DMS53 treated with DMSO at 0.1 percent for 48 hours (cell line): ENCODE measurements around the gene ARRDC3.
"Not testable (repeated sequence)": the region's sequence is repeated elsewhere in the genome, so short reads cannot be mapped to it uniquely, and the experiment has no call there.

Source experiments
- DNase-seq: peaks from one replicate; lab custom pipeline; 2025; ENCODE audit not compliant: unreplicated experiment; lab: John Stamatoyannopoulos, UW

Gene ARRDC3

GRCh38 chr5:91383027-91383955 is at the start of gene ARRDC3:
ARRDC3 (minus strand) TSS chr5:91383317; CDS start chr5:91383092, 225 bp downstream.
- DNase-seq, result peak; percentile 93

GRCh38 chr5:91430949-91431348 is 47.8 kb upstream of the ARRDC3 start:
- DNase-seq, result no peak

- no peak for DNase-seq
Observed at GRCh38 chr5:91424638-91425436, 41.7 kb upstream of the ARRDC3 start.

- no peak for DNase-seq
Observed at GRCh38 chr5:91423871-91424270, 40.8 kb upstream of the ARRDC3 start.

GRCh38 chr5:91420879-91421278 is 37.8 kb upstream of the ARRDC3 start:
- DNase-seq, result no peak

GRCh38 chr5:91419571-91420537 is 36.7 kb upstream of the ARRDC3 start:
- peak; percentile 56 for DNase-seq

GRCh38 chr5:91419136-91419535 is 36.0 kb upstream of the ARRDC3 start:
- no peak for DNase-seq

- DNase-seq, result no peak
Observed at GRCh38 chr5:91418158-91418557, 35.0 kb upstream of the ARRDC3 start.

- no peak for DNase-seq
Observed at GRCh38 chr5:91417219-91417618, 34.1 kb upstream of the ARRDC3 start.

GRCh38 chr5:91416491-91416890 is 33.4 kb upstream of the ARRDC3 start:
- no peak for DNase-seq

- no peak for DNase-seq
Observed at GRCh38 chr5:91409304-91409703, 26.2 kb upstream of the ARRDC3 start.

- DNase-seq, result no peak
Observed at GRCh38 chr5:91408710-91409109, 25.6 kb upstream of the ARRDC3 start.

- no peak for DNase-seq
Observed at GRCh38 chr5:91407204-91407603, 24.1 kb upstream of the ARRDC3 start.

GRCh38 chr5:91403438-91403837 is 20.3 kb upstream of the ARRDC3 start:
- DNase-seq, result no peak

- no peak for DNase-seq
Observed at GRCh38 chr5:91401175-91401574, 18.1 kb upstream of the ARRDC3 start.

GRCh38 chr5:91397791-91398190 is 14.7 kb upstream of the ARRDC3 start:
- no peak for DNase-seq

GRCh38 chr5:91390268-91390667 is 7.2 kb upstream of the ARRDC3 start:
- no peak for DNase-seq

GRCh38 chr5:91389555-91389954 is 6.4 kb upstream of the ARRDC3 start:
- not testable (repeated sequence) for DNase-seq

- no peak for DNase-seq
Observed at GRCh38 chr5:91388362-91388761, 5.2 kb upstream of the ARRDC3 start.

GRCh38 chr5:91386120-91386519 is 3.0 kb upstream of the ARRDC3 start:
- no peak for DNase-seq

- DNase-seq, result not testable (repeated sequence)
Observed at GRCh38 chr5:91385596-91385995, 2.5 kb upstream of the ARRDC3 start.
